Stimulated activated CD4-positive, alpha-beta T cell treated with anti-CD3 and anti-CD28 coated beads, TNF-alpha, amount 100 ng/mL, for 1 hour (primary cell): ENCODE results near the gene PUM2.
A peak's percentile ranks its signal among the peaks of the same experiment; 100 is the strongest.
"Not testable (repeated sequence)": the region's sequence is repeated elsewhere in the genome, so short reads cannot be mapped to it uniquely, and the experiment has no call there.

Experiments
- DNase-seq, 3 donors: peaks; one replicate each; pipeline ENCODE4 v3.0.0-alpha.2; 2020; ENCODE audit warnings: low read depth in 3 of 3, low spot score in 1 of 3

The PUM2 gene

GRCh38 chr2:20350753-20351554 lies at the start of gene PUM2:
Gene PUM2 (minus strand): TSS chr2:20350844. CDS start chr2:20327360, 23,484 bp downstream.
- DNase-seq = peak; percentile 87 to 92 (median 88)

- no peak for DNase-seq
Observed at GRCh38 chr2:20400306-20400705, 49.7 kb upstream of the PUM2 start.

GRCh38 chr2:20398956-20399567 lies 48.4 kb upstream of the PUM2 start:
- DNase-seq = no peak

GRCh38 chr2:20397811-20398447 lies 47.3 kb upstream of the PUM2 start:
- DNase-seq = no peak

GRCh38 chr2:20396356-20397000 lies 45.8 kb upstream of the PUM2 start:
- DNase-seq = no peak

GRCh38 chr2:20393986-20394385 lies 43.3 kb upstream of the PUM2 start:
- DNase-seq = no peak

- no peak for DNase-seq
Observed at GRCh38 chr2:20391951-20392699, 41.5 kb upstream of the PUM2 start.

GRCh38 chr2:20390524-20391123 lies 40.0 kb upstream of the PUM2 start:
- no peak for DNase-seq

- no peak for DNase-seq
Observed at GRCh38 chr2:20384953-20385352, 34.3 kb upstream of the PUM2 start.

GRCh38 chr2:20382965-20383810 lies 32.5 kb upstream of the PUM2 start:
- DNase-seq = no peak

- DNase-seq = no peak
Observed at GRCh38 chr2:20381457-20381856, 30.8 kb upstream of the PUM2 start.

- no peak for DNase-seq
Observed at GRCh38 chr2:20378891-20379519, 28.4 kb upstream of the PUM2 start.

- DNase-seq = no peak
Observed at GRCh38 chr2:20378341-20378740, 27.7 kb upstream of the PUM2 start.

- no peak for DNase-seq
Observed at GRCh38 chr2:20377741-20378140, 27.1 kb upstream of the PUM2 start.

- DNase-seq = not testable (repeated sequence)
Observed at GRCh38 chr2:20374982-20375381, 24.3 kb upstream of the PUM2 start.

- no peak for DNase-seq
Observed at GRCh38 chr2:20372896-20373640, 22.4 kb upstream of the PUM2 start.

GRCh38 chr2:20371323-20372025 lies 20.8 kb upstream of the PUM2 start:
- no peak for DNase-seq

GRCh38 chr2:20370191-20370590 lies 19.5 kb upstream of the PUM2 start:
- no peak for DNase-seq
